Panc1 (cell line): Measurements from ENCODE around the gene ADAMTS13.

Experiments used
- CTCF ChIP-seq: fragments of 450-650 bp; IDR thresholded peaks from 2 replicates; pipeline ENCODE4 v1.5.1; 2017; ENCODE audit warnings: mild to moderate bottlenecking
- POLR2AphosphoS5 ChIP-seq: IDR thresholded peaks from 2 replicates; pipeline ENCODE4 v1.6.1; 2012; ENCODE audit warnings: mild to moderate bottlenecking, low read depth, low read length, moderate library complexity
- REST ChIP-seq, 2 experiments: IDR thresholded peaks; 2 replicates each; pipeline ENCODE4 v1.6.1; 2011 to 2012; ENCODE audit warnings: low read depth in 2 of 2, control low read depth in 1 of 2, low read length in 1 of 2, mild to moderate bottlenecking in 1 of 2, moderate library complexity in 1 of 2; ENCODE audit not compliant: insufficient read depth in 1 of 2
- SIN3A ChIP-seq: IDR thresholded peaks from 2 replicates; pipeline ENCODE4 v1.6.1; 2012; ENCODE audit warnings: low read depth, mild to moderate bottlenecking, low read length, moderate library complexity, borderline replicate concordance; ENCODE audit not compliant: insufficient read depth
- TCF7L2 ChIP-seq: IDR thresholded peaks from 2 replicates; pipeline ENCODE4 v1.6.1; 2011; ENCODE audit warnings: mild to moderate bottlenecking, low read depth, low read length, inconsistent platforms

DNA sequence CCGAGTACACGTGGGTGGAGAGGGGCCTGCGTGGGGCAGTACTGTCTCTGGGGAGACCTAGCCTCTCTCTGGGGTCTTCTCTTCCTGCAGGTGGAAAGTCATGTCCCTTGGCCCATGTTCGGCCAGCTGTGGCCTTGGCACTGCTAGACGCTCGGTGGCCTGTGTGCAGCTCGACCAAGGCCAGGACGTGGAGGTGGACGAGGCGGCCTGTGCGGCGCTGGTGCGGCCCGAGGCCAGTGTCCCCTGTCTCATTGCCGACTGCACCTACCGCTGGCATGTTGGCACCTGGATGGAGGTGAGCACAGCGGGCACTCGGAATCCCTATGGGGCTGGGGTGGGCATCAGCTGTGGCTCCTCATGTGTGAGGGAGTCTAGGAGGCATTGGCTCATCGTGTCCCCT is 32.2 kb downstream of the ADAMTS13 start:
- TF ChIP-seq POLR2AphosphoS5 (no peak), CTCF (no peak), SIN3A (no peak), TCF7L2 (no peak), REST (IDR thresholded peaks at IDR 0.05; ENCODE audit: insufficient read depth in 1 of 2, low read depth in 2 of 2, low read length in 1 of 2) (no peak)
